Fibroblast of skin of back (primary cell): ENCODE data around the gene IL26. TPM values are rescaled to one million over a fixed set of nuclear protein-coding genes. Genes with fewer than 3 reads are reported as not detected.

Experiments
- DNase-seq: peaks from one replicate; pipeline ENCODE4 v3.0.0-alpha.2; 2013
- polyA plus RNA-seq, 2 experiments: library from polyadenylated mRNA; unstranded; fragments of 120-200 nt; gene quantifications; one replicate each; pipeline ENCODE4 v1.2.1, GENCODE V29; 2013; ENCODE audit not compliant: insufficient read length in 2 of 2

The IL26 gene, protein sequence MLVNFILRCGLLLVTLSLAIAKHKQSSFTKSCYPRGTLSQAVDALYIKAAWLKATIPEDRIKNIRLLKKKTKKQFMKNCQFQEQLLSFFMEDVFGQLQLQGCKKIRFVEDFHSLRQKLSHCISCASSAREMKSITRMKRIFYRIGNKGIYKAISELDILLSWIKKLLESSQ
- polyA plus RNA-seq (2013, experiment 1 of 2; ENCODE audit: insufficient read length): 0.26 TPM
- polyA plus RNA-seq (2013, experiment 2 of 2; ENCODE audit: insufficient read length): 0.12 TPM

DNA sequence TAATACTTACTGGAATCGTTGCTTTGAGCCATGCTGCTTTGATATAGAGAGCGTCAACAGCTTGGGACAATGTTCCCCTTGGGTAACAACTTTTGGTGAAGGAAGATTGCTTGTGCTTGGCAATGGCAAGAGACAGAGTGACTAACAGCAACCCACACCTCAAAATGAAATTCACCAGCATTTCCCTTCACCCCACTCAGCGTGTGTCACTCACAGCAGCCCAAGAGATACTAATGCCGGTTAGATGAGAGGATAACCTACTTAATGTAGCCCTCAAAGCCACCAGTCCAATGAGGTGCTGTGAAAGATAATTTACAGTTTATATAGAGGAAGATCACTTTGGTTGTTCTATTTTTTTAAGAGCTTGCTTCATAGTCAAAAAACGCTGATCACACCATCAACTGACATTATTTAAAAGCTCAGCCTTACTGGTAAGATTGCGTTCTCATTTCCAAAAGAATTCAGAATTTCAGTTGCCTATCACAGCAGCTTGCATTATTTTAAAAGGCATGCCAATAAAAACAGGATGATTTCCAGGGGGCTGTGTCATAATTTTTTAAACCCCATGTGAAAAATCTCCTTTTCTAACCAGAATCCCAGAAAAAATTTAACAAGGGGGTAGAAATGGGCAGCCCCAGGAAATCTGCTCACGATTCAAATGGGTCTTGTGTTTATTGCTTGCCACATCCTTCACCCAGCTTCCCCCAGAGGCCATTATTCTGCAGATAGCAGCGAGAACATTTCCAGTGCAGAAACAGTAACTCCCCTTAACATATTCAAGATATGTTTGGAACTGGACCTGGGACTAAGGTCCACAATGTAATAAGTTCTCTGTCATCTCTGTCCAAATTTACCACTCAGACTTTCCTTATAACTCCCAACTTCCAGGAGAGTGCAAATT lies at the start of gene IL26:
Gene IL26 (minus strand): TSS at position 235 of the 901 bp plus-strand sequence. CDS start 54 bp downstream, at position 181.
- peak; percentile 39 for DNase-seq

DNA sequence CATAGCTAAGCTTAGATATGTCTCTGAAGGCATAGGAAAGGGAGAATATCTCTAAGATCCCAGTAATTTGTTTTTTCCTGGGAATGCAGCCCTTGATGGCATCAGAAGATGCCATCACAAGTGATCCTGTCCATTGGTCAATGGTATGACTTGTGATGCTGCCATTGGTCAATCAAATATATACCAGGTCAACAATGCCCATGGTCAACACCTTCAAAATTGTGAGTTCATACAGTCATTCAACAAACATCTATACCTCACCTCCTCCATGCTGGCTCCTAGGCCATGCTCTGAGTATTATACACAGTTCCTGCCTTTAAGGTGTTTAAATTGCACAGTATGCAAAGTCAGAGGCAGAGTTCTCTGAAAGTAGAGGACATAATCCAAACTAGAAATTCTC lies 47.1 kb upstream of the IL26 start:
- DNase-seq: no peak

DNA sequence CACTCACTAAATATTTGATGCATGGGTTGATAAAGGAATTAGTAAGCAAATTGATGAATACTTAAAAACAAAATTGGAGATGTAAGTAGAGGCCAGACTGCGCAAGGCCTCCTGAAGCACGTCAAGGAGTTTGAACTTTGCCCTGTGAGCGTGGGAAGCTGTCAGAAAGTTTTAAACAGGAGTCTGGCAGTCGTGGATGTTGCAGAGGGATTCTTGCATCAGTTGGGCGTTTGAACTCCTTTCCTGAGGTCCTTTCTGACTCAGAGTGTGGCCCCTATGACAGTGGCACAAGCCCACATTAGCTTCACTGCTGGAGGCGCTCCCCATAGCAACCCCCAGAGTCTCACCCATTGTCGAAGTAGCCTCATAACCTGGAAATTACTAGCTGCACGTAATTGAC lies 45.7 kb upstream of the IL26 start:
- DNase-seq: peak; percentile 16

DNA sequence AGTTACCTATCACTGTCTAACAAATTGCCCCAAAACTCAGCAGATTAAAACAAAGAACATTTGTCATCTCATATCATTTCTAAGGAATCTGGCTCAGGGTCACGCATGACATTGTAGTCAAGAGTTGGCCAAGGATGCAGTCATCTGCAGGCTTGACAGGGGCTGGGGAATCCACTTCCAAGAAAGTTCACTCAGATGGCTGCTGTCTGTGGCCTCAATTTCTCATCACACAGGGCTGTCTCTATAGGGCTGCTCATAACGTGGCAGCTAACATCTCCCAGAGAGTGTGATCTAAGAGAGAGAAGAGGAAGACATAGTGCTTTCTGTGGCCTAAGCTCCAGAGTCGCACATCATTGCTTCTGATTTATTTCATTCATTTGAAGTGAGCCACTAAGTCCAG lies 44.7 kb upstream of the IL26 start:
- no peak for DNase-seq

DNA sequence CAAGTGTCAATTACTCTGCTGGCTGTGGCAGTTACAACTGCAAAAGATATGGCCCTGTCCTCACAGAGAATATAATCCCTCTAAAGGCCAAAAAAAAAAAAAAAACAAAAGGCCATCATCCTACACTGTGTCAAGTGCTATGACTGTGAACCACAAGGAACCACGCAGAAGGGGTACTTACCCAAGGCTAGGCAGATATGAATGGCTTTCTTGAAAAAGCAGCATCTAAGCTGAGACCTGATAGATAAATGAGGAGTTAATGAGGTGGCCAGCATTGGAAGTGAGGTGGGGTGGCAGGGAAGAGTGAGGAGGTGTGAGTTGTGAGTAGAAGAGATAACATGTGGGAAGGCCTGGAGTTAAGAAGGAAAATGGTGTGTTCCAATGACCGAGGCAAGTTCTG lies 44.2 kb upstream of the IL26 start:
- no peak for DNase-seq

DNA sequence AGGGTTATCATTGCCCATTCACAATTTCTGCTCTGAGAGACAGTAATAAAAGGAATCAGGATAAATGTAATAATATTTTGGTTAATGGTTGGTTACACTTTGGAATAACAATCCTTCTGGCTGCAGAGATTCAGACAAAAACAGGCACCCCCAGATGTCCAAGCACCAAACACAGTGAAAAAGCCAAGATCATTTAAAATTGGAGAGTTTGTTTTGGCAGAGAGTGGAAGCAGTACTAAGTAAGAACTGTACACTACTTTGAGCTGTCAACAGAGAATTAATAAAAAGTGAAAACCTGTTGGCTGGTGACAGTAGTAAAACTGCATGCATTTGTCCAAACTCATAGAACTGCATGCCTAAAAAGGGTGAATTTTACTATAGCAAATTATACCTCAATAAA lies 43.4 kb upstream of the IL26 start:
- DNase-seq: no peak

DNA sequence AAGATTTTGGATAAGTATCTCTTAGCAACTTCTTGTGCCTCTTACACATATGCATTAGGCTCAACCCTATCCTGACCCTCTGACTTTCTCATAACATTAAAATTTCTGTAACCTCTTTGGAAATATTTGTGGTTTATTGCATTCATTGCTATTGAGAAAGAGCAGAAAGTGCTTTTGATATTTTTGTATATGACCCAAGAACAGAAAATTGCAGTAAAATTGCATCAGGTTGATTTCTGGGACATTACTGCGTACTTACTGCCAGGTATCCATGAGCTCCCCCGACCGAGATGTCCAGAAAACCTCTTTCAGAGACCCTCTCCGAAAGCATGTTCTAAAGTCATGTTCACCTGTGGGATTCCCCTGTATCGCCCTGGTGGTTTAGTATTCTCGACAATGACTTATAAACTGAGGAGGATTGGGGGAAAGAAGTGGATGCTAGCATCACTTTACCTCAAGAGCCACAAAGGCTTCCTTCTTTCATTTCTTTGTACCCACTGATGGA lies 42.3 kb upstream of the IL26 start:
- DNase-seq: peak; percentile 94

DNA sequence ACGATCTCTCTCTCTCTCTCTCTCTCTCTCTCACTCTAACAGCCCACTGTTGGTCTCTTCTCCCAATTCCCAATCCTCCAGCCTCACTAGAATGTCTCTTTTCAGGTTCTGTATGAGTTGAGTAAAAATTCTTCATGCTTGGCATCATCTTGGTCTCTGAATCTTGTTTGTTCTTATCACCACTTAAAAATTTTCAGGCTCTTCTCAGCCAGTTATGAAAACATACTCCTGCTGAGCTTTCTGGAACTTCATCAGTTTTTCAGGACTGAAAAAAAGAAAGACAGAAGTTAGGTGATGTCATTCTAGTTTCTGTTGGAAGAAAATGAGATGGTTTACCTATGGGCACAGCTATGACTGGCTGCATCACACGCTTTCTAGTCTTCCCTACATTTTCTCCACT lies 39.2 kb upstream of the IL26 start:
- DNase-seq: peak; percentile 96

DNA sequence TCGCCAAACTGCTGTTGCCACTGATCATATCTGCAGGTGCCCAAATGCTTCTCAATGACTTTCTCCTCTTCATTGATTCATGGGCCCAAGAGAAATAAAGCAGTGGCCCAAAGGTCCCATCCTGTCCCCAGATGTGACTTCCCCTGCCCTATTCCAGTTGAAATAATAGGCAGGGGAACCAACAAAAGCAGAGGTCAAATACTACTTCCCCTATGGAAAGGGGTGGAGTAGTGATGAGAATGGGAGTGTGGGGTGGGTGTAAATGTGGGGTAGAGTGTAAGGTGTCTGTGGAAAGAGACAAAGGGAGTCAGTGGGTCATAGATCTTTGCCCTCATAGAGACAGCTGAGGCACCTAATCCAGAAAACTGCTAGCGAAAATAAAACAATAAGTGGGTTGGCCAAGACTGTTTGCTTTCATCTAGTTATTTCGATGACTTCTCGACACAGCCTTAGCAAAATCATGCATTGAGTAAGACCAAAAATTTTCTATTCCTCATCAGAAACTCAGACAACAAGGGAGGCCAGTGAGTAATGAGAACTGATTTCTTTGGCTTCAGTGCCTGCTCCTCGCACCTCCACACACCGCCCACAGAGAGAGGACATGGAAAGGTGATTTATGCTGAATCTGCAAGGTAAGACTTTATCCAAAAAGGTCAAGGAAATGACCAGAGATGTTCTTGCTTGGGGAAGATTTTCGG lies 38.7 kb upstream of the IL26 start:
- DNase-seq: peak; percentile 66

DNA sequence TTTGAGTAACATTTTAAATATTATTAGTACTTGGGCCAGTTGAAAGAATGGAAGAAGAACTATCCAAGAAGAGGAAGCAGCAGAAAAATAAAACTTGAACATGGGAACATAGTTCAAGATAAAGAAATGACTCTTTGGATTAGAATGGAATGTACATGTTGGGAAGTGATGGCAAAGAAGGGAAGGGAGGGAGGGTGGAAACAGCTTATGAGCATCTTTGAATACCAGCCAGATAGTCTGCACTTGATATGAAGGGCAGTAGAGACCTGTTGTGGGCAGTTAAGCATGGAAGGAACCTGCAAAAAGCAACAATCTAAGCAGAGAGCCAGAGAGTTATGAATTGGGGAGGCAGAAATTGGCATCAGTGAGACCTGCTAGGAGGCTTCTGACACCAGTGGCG lies 37.8 kb upstream of the IL26 start:
- DNase-seq: peak; percentile 84

DNA sequence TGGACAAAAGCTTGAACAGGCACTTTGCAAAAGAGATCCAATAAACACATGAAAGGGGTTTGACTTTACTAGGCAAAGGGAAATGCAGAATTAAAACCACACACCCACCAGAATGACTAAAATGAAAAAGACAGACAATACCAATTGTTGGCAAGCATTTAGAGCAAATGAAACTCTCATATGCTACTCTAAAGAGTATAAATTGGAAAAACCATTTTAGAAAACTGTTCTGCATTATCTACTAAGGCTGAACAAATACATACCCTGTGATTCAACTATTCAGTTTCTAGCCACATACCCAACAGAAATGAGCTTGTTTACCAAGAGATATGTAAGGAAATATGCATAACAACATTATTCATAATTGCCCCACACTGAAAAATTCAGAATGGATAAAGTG lies 36.3 kb upstream of the IL26 start:
- DNase-seq: no peak

DNA sequence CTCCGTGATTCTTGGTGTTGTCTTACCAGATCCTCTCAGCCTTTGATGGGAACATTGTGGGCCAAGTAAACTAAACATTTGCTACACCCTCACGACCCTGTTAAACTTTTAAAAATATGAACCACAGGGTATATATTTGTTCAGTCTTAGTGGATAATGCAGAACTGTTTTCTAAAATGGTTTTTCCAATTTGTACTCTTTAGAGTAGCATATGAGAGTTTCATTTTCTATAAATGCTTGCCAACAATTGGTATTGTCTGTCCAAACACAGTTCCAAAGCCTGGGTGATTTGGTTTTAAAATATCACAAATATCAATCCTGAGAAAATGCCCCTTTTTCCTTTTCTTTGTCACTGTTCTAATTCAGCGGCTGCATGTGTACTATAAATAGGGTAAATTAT lies 34.5 kb upstream of the IL26 start:
- DNase-seq: no peak

DNA sequence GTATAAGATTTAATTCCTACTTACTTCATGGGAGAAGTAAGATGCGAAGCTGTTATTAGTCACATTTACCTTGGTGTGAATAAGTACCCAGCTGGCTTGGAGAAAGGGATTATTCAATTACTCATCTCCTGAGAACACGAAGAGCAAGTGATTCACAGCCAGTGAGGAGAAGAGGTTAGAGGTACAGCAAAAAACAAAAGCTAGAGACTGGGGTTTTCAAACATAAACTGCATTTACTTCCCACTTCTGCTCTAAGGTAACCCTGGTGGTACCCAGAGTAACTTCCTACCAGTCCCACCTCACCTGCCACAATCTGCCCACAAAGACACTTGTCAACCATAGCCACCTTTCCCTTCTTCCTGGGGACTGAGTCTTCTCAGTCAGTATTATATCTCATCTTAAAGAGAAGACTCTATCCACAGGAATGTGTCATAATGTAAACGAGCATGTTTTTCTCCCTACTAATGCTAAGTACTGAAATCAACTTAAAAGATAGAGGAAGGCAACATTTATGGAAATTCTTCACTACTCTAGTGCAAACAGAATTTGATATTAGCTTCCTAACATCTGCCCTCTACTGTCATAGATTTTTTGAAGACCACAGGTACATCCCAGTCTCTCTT lies 33.8 kb upstream of the IL26 start:
- DNase-seq: peak; percentile 84

DNA sequence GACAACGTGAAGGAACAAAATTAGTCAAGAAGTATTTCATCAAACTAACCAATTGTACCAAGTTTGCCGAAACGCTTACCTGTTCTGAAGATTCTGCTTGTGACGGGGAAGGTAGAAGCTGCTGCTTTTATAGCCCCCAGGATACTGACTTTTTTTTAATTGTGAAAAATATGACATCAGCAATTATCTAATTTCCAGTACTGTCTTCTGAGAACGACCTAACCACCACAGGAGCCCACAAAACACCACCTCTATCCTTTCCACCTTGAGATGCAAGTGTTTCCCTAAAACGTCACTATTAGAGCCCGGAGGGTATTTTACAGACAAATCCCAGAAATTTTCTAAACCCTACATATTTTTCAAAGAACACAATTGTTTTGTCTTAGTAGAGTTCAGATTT lies 27.9 kb upstream of the IL26 start, which contains the start of gene IL22:
Gene IL22 (minus strand): TSS at position 101 of the 400 bp plus-strand sequence. CDS start 156 bp downstream, outside the sequence.
- DNase-seq: no peak

DNA sequence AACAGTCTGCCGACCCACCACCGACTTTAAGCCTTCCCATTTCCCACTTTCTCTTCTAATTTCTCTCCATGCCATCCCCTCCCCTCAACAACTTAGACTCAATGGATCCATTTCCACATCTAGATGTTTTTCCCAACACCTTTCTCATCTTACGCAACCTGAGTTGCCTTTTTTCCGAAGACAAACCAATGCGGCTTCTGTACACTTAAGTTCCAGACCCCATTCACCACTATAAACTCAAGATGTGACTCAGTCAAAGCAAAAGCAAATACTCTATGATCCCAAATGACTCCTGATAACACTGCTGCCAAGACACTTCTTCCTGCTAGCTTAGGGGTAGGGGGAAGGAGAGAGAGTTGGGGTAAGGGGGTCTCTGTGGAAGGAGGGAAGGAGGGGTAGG lies 26.5 kb upstream of the IL26 start:
- no peak for DNase-seq

DNA sequence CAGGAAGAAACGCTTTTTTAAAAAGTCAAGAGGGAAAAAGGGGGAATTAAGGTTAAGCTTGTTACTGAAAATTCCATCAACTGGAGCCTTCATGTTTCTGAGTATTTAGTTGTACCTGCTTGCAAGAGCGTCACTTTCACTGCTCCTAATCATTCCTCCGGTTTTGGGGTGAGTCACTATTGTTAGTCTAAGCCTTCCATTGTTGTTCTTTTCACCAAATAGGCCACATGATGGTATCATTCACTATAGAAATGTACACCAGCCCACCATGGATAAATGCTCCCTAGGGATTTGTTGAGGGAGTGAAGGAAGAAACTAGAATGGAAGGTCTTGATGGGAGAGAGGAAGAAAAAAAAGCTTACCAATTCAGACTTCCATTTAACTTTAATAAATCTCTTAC lies 24.8 kb upstream of the IL26 start:
- peak; percentile 54 for DNase-seq

DNA sequence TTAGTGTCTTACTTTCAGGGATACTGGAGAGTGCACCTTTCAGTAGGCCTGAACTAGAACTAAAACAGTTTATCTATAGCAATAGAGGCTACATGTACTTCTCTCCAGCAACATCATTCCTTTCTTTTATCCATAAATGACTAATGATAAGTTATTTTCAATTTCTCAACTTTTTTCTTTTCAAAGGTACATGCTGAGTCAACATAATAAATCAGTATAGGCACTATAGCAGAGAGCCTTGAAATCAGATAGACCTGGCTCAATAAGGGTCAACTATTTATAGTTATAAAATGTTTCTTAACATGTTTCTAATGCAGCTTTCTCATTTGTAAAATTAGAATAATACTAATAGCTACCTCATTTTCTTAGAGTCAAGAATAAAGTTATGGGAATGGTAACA lies 22.2 kb upstream of the IL26 start:
- DNase-seq: no peak

DNA sequence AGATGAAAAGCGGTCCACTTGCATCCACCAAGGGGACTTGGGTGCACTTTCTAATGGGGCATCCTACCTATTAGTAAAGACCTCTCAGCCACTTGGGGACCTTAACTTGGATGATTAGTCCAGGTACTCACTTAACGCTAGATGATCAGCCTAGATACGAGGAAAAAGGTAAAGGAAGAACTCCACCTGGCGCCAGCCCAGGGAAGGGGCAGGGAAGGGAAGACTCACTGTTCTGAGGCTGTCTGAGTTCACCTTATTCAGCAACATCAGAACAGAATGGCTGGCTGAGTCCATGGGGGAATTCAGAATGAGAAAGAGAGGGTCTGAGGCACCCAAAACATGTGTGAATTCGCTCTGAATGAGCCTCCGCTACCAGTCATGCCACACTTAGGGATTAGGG lies 20.7 kb upstream of the IL26 start:
- DNase-seq: no peak

DNA sequence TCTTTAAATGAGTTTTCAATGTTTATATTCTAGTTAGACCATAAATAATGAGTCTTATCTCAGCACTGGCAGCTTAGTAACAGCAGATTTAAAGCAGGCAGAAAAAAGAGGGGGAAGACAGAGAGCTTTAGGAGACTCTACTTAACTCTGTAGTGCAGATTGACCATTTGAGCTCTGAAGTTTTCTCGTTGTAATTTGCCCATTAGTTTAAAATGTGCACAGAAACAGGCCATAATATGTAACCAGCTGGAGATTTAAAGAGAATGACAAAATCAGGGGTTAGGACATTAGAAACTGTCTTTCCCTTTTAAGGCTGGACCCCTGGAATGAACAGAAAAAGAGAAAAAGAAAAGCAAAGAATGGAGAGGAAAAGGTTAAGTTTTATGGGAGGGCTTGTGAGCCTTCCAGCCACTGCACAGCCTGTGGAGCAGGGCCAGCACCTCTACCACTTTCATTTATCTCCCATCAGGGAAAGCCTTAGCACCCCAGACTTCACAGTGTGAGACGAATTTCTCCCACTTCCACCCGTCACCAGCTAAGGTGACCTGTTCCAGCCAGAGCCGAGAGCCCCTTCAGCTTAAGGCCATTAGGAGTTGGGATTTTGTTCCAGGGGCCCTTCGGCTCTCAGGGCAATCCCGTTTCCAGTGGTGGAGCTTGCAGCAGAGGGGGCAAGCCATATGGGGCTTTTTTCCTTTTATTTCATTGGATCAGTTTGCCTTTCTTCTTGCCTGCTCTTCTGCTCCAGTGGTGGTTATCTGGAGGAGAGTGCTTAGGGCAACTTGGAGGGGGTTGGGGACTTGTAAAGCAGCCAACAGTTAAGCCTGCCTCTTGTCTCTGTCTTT lies 19.8 kb upstream of the IL26 start:
- no peak for DNase-seq

DNA sequence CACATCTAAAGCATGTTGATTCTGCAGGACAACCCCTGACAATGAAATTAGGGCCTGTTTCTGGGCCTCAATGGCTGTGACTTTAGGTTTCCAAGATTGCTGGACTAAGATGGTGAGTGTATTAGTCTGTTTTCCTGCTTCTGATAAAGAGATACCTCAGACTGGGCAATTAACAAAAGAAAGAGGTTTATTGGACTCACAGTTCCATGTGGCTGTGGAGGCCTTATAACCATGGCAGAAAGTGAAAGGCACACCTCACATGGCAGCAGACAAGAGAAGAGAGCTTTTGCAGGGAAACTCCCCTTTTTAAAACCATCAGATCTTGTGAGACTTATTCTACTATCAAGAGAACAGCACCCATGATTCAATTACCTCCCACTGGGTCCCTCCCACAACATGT lies 17.2 kb upstream of the IL26 start:
- no peak for DNase-seq

DNA sequence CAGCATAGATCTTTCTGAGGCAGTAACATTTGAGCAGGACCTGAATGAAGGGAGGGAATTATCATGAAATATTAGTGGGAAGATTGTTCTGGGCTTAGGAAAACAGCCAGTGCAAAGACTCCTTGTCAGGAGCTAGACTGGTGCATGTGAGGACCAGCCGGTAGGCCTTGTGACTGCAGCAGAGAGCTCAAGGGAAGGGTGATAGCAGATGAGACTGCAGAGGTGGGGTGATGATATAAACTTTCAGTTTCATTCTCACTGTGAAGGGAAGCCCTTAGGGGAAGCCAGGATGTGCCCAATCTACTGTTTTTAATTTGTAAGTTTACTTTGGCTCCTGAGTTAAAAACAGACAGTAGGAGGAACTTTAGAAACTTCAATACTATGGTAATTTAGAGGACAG lies 15.4 kb upstream of the IL26 start:
- peak; percentile 34 for DNase-seq

DNA sequence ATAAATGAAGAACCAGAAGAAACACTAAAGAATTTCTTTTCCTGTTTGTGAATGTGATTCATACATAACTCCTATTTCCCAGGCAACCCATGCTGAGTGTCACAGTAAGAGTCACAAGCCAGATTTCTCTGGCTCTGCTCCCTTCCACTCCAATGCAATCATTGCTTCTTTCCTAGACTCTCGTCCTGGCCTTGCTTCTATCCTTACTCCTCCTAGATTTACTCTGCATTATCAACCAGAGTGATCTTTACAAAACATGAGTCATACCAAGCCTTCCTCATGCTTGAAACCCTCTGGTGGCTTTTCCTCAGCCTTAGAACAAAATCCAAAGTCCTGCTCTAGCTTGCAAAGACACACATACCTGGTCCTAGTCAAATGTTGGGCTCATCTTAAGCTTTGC lies 14.5 kb upstream of the IL26 start:
- peak; percentile 95 for DNase-seq
